Endodermal cell (in vitro differentiated cells): Measurements from ENCODE around the gene MYH16. TPM values are rescaled to one million over a fixed set of nuclear protein-coding genes. Genes with fewer than 3 reads are reported as not detected.
"Not testable (repeated sequence)": the region's sequence is repeated elsewhere in the genome, so short reads cannot be mapped to it uniquely, and the experiment has no call there.

Experiments
- DNase-seq: peaks from one replicate; pipeline ENCODE4 v3.0.0-alpha.2; 2017
- H3K27ac ChIP-seq: 2 replicates; pipeline ENCODE4 v1.5.1; 2013; ENCODE audit warnings: mild to moderate bottlenecking, low read depth, low read length, moderate library complexity
- H3K27me3 ChIP-seq: 2 replicates; pipeline ENCODE4 v1.6.1; 2013; ENCODE audit warnings: mild to moderate bottlenecking, low read length, moderate library complexity; ENCODE audit not compliant: insufficient read depth, control insufficient read depth, poor library complexity, severe bottlenecking
- H3K36me3 ChIP-seq: 2 replicates; pipeline ENCODE4 v1.7.0; 2013; ENCODE audit warnings: mild to moderate bottlenecking, low read length, moderate library complexity; ENCODE audit not compliant: control insufficient read depth, insufficient read depth
- H3K4me1 ChIP-seq: one replicate; pipeline ENCODE4 v1.7.0; 2013; ENCODE audit warnings: low read length; ENCODE audit not compliant: control insufficient read depth, insufficient read depth
- H3K4me3 ChIP-seq: 2 replicates; pipeline ENCODE4 v1.5.1; 2013; ENCODE audit warnings: mild to moderate bottlenecking, low read length, moderate library complexity
- H3K9ac ChIP-seq: 2 replicates; pipeline ENCODE4 v1.6.1; 2013; ENCODE audit warnings: mild to moderate bottlenecking, low read length, moderate library complexity; ENCODE audit not compliant: poor library complexity, severe bottlenecking; ENCODE audit errors: extremely low read depth
- H3K9me3 ChIP-seq: 2 replicates; pipeline ENCODE4 v1.6.1; 2013; ENCODE audit warnings: mild to moderate bottlenecking, low read length, moderate library complexity; ENCODE audit not compliant: control insufficient read depth
- H3K27ac Mint-ChIP-seq: 2 replicates; pipeline ENCODE4 v1.8.0; 2020; ENCODE audit warnings: mixed read lengths
- H3K27me3 Mint-ChIP-seq: 2 replicates; pipeline ENCODE4 v1.8.0; 2021; ENCODE audit warnings: mild to moderate bottlenecking, mixed read lengths; ENCODE audit not compliant: insufficient read depth
- H3K36me3 Mint-ChIP-seq: 2 replicates; pipeline ENCODE4 v1.8.0; 2020; ENCODE audit warnings: low read depth, mixed read lengths
- H3K4me1 Mint-ChIP-seq: 2 replicates; pipeline ENCODE4 v1.8.0; 2020; ENCODE audit warnings: mixed read lengths
- H3K4me3 Mint-ChIP-seq: 2 replicates; pipeline ENCODE4 v1.8.0; 2020; ENCODE audit warnings: mild to moderate bottlenecking, moderate library complexity, mixed read lengths
- H3K9me3 Mint-ChIP-seq: 2 replicates; pipeline ENCODE4 v1.8.0; 2020; ENCODE audit warnings: mild to moderate bottlenecking, mixed read lengths
- CTCF ChIP-seq: fragments of 200-600 bp; sonication (generic); conservative IDR thresholded peaks from 2 replicates; pipeline ENCODE4 v1.5.0; 2021; ENCODE audit warnings: antibody characterized with exemption, mild to moderate bottlenecking
- WGBS, 2 experiments: methylation state at CpG; one replicate each; pipeline versions ENCODE4 v1.1.5 to v1.1.7; 2013; ENCODE audit warnings: missing lambda C conversion rate in 2 of 2, mixed read lengths in 1 of 2; ENCODE audit not compliant: insufficient coverage in 1 of 2, insufficient read length in 1 of 2; 5-methylcytosine and 5-hydroxymethylcytosine counted together
- total RNA-seq, 2 donors: library from RNA; stranded (reverse); fragmentation: NEBNext Ultra II Directional in 1 of 2; extraction: Animal tissue kit (Norgen Biotek cat#: 25700) in 1 of 2; gene quantifications; 2 replicates in 1 of 2; 3 replicates in 1 of 2; pipeline ENCODE4 v1.2.1, GENCODE V29; 2021

MYH16 gene
- total RNA-seq, 2 donors from 2014 or later: not detected

- Mint-ChIP-seq H3K27ac (no peak overlapping the region), H3K27me3 (no peaks in the 10 kb centered on the region), H3K4me3 (no peak overlapping the region), H3K4me1 (no peaks in the 10 kb centered on the region), H3K36me3 (no peaks in the 10 kb centered on the region), H3K9me3 (no peaks in the 10 kb centered on the region)
- H3K27ac ChIP-seq: no peak overlapping the region
- no peaks in the 10 kb centered on the region for H3K9me3 ChIP-seq
- WGBS, 2 experiments: 84 to 86% methylated on average over 4 to 5 of the region's 5 CpGs
- no peak for DNase-seq
- TF ChIP-seq CTCF: peak; percentile 49
- no peaks in the 10 kb centered on the region for H3K4me1 ChIP-seq
- no peak overlapping the region for H3K9ac ChIP-seq
- H3K27me3 ChIP-seq: no peaks in the 10 kb centered on the region
- H3K4me3 ChIP-seq: no peak overlapping the region
- H3K36me3 ChIP-seq: no peaks in the 10 kb centered on the region
Measured at GRCh38 chr7:99278180-99278579, 5.5 kb downstream of the MYH16 start.

GRCh38 chr7:99284165-99284564 lies 11.5 kb downstream of the MYH16 start:
- H3K4me3 ChIP-seq, H3K4me3 Mint-ChIP-seq, H3K9me3 ChIP-seq, H3K9ac ChIP-seq, H3K9me3 Mint-ChIP-seq, H3K27me3 ChIP-seq, H3K27ac ChIP-seq, H3K4me1 ChIP-seq, H3K36me3 ChIP-seq, H3K36me3 Mint-ChIP-seq, DNase-seq, H3K27me3 Mint-ChIP-seq, H3K27ac Mint-ChIP-seq, H3K4me1 Mint-ChIP-seq: not testable (repeated sequence)
- WGBS, 2 experiments: 93 to 100% methylated on average over 4 of the region's 4 CpGs

- H3K36me3 Mint-ChIP-seq: no peaks in the 10 kb centered on the region
- Histone ChIP-seq H3K9ac (no peak overlapping the region), H3K36me3 (no peaks in the 10 kb centered on the region), H3K9me3 (no peaks in the 10 kb centered on the region), H3K27ac (no peak overlapping the region), H3K4me3 (no peak overlapping the region), H3K4me1 (no peaks in the 10 kb centered on the region), H3K27me3 (no peaks in the 10 kb centered on the region)
- no peaks in the 10 kb centered on the region for H3K27me3 Mint-ChIP-seq
- TF ChIP-seq CTCF: no peak
- DNase-seq: no peak
- 93 to 94% methylated on average over 17 to 23 of the region's 23 CpGs for WGBS, 2 experiments
- no peaks in the 10 kb centered on the region for H3K4me1 Mint-ChIP-seq
- H3K27ac Mint-ChIP-seq: no peak overlapping the region
- no peaks in the 10 kb centered on the region for H3K9me3 Mint-ChIP-seq
- no peak overlapping the region for H3K4me3 Mint-ChIP-seq
Measured at GRCh38 chr7:99287779-99288534, 15.3 kb downstream of the MYH16 start.

GRCh38 chr7:99289185-99289584 lies 16.5 kb downstream of the MYH16 start:
- H3K27me3 Mint-ChIP-seq: no peaks in the 10 kb centered on the region
- 83 to 86% methylated on average over 7 to 9 of the region's 9 CpGs for WGBS, 2 experiments

More at GRCh38 chr7:99289185-99289584, 16.5 kb downstream of the MYH16 start:
- Mint-ChIP-seq H3K27ac (no peak overlapping the region), H3K9me3 (no peaks in the 10 kb centered on the region), H3K36me3 (no peaks in the 10 kb centered on the region), H3K4me1 (no peaks in the 10 kb centered on the region), H3K4me3 (no peak overlapping the region)
- Histone ChIP-seq H3K4me3 (no peak overlapping the region), H3K27ac (no peak overlapping the region), H3K9me3 (no peaks in the 10 kb centered on the region), H3K9ac (no peak overlapping the region), H3K4me1 (no peaks in the 10 kb centered on the region), H3K36me3 (no peaks in the 10 kb centered on the region), H3K27me3 (no peaks in the 10 kb centered on the region)
- no peak for TF ChIP-seq CTCF
- no peak for DNase-seq
